Measurements from ENCODE around the gene ACBD6.
A peak's percentile ranks its signal among the peaks of the same experiment; 100 is the strongest.

- TF ChIP-seq RAD21 (IDR thresholded peaks at IDR 0.05) (no peak), CTCF (IDR thresholded peaks at IDR 0.05; ENCODE audit: low read depth, low read length, missing input control) (no peak), ATF3 (IDR thresholded peaks at IDR 0.05) (no peak), TAF1 (conservative IDR thresholded peaks at IDR 0.05) (no peak), ZBTB33 (IDR thresholded peaks at IDR 0.05) (no peak), SP1 (IDR thresholded peaks at IDR 0.05) (peak; percentile 71), MAX (IDR thresholded peaks at IDR 0.05) (no peak), HNF4G (IDR thresholded peaks at IDR 0.05) (peak; percentile 61), GABPA (IDR thresholded peaks at IDR 0.05 in 1 of 2, conservative IDR thresholded peaks at IDR 0.05 in 1 of 2) (no peak), REST (IDR thresholded peaks at IDR 0.05) (no peak)
Measured at GRCh38 chr1:180270530-180271271, 231.7 kb downstream of the ACBD6 start.

Measured in liver (tissue), 3 donors.